T-helper 1 cell (primary cell): ENCODE results near the gene ARID5B.
A peak's percentile ranks its signal among the peaks of the same experiment; 100 is the strongest.

Source experiments
- DNase-seq, 5 donors: peaks; one replicate each; pipeline ENCODE4 v3.0.0-alpha.2; 2012 to 2020

The ARID5B gene

DNA sequence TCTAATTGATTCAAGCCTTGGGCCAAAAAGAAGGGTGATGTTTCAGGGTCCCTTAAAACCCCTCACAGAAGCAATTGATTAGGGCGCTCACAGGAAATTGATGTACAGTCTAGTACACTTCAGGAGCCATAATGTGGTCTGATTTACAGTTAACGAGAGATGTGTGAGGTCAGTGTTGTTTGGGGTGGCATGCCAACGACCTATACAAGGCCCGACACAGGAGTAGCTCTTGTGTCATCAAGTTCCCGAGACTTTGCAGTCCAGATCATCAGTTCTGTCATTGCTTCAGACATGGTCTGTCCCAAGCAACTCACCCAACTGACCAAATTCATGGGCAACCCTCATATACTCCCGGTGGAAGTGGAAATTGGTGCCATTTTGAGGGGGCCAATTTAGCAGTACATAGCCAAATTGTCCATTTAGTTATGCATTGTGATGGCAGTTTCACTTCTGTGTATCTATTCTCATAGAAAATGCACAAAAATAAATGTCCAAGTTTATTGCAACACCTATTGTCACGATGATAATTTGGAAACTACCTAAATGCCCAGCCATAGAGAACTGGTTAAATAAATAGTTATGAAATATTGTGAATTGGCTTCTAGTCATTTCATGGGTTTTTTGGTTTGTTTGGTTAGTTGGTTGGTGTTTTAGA is 18.0 kb upstream of the ARID5B start:
- no peak for DNase-seq

- DNase-seq = no peak
These were observed 13.7 kb upstream of the ARID5B start for GRCh38 chr10:61887772-61888171.

DNA sequence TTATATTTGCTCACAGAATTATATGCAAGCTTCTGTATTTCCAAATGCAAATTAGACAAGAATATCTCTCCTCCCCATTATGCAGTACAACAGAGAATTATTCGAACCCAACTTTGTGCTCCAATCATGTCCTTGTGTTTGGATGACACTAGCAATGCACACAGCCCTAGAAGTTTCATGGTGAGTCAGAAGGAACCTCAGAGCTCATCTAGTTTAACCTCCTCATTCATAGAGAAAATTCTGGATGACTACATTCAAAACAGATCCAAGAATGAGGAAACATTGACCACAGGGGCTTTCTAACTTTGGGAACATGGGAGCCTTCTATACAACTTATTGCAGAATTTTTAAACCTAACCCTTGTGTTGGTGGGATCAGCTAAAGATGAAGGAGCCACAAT is 12.8 kb upstream of the ARID5B start:
- DNase-seq = no peak

DNA sequence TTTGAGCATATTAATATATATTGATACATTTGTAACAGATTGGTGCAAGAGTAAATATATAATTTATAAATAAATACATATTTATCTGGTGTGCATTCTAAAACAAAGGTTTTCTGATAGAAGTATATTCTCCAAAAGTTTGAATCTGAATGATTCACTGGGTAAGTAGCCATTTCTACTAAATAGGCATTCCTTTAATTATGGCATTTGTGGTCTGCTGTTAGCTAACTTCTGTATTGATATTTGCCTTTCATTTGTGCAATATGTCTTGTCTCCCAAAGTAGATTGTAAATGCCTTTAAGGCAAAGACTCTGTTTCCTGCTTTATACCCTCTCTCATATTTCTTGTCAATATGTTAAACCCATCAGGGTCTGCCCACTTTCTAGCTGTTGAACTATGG is 11.1 kb upstream of the ARID5B start:
- DNase-seq = no peak

- DNase-seq = no peak
These were observed 10.6 kb upstream of the ARID5B start for GRCh38 chr10:61890881-61891409.

- no peak for DNase-seq
These were observed 9.5 kb upstream of the ARID5B start for GRCh38 chr10:61891906-61892585.

DNA sequence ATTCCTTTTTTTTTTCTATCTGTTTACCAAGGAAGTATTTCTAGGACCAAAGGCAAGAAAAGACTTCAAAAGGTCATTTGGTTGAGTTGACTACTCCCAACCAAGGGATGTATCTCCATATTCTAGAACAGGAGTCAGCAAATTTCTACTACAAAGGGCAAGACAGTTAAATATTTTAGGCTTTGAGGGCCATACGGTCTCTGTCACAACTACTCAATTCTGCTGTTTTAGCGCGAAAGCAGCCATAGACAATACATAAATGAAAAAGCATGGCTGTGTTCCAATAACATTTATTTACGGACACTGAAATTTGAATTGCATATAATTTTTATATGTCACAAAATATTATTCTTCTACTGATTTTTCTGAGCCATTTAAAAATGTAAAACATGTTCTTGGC is 8.5 kb upstream of the ARID5B start:
- no peak for DNase-seq

DNA sequence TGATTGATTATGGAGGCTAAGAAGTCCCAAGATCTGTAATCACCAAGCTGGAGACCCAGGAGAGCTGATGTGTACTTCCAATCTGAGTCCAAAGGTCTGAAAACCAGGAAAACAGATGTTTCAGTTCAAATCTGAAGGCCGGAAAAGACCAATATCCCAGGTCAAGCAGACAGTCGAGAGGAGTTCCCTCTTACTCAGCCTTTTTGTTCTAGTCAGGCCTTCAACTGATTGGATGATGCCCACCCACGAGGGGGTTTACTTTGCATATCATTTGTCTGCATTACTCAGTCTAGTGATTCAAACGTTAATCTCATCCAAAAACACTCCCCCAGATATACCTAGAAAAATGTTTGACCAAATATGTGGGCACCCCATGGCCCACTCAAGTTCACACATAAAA is 7.4 kb upstream of the ARID5B start:
- no peak for DNase-seq

DNA sequence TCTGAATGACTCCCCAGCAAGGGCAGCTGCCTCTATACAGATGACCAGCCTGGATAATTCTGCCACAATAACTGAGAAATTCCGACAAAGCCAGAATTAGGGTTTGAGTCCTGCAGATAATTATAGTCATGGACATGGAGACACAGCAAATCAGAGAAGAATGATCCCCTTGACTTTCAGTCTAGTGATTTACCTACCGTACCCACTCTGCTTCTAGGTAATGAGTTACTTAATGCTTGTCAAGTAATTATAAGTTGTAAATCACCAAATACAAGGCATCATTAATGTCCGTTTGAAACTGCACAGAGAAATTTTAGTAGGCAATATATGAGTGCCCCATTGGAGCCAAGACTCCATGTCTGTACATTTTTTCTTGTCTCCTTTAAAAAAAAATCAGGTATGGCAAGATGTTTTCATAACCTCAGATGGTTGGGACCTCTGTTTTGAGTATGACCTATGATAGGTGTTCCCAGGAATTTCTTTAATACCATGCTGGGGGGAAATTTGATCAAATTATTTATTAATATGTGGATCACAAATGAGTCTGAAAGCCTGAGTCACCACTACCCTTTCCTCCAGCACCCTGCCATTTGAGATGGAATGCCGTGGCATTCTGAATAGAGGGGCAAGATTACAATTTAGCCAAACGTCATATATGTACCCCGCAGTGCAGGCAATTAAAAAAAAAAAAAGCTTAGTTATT is 5.5 kb upstream of the ARID5B start:
- no peak for DNase-seq

- peak; percentile 10 to 90 (median 33) for DNase-seq
These were observed 4.4 kb upstream of the ARID5B start for GRCh38 chr10:61896854-61897661.

GRCh38 chr10:61897671-61898434 is 3.6 kb upstream of the ARID5B start:
- DNase-seq = peak in 1 of 5 donors; percentile 34

- no peak for DNase-seq
These were observed 3.1 kb upstream of the ARID5B start for GRCh38 chr10:61898435-61898778.

DNA sequence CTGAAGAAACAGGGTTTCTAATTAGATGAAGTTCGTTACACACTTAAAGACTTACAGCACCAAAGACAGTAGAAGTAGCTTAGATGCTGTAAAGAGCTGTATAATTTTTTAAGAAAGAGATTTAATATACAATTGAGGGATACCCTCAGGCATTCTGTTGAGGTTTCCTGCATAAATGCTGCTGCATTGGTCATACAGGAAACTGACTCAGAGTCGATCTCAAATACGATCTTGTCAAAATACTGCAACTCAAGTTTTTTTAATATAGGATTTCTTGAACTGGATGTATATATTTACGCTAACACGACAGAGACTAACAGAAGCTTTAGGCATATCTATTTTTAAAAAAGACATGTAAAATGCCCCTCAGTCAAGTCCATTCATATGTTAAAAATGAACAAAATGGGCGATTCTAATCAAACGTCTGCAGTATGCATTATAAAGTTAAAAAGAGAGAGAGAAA is 2.4 kb upstream of the ARID5B start:
- peak in 1 of 5 donors; percentile 64 for DNase-seq

DNA sequence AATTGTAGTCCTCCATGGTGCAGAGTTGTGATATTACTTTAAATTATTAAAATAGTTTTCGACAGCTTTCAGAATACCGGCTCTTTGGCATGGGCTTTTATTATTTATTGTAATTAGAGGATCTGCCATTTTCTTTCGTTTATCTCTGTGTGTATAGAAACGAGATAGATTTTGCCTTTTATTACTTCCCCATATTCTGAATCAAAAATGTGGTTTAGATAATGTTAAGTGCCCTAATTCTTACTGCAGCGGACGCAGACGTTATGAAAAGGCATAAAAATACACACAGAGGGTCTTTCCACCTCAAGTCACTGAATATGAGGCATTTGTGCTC is 1.9 kb upstream of the ARID5B start:
- DNase-seq = no peak

GRCh38 chr10:61899997-61900828 is 1.3 kb upstream of the ARID5B start:
- peak; percentile 24 to 85 (median 46) for DNase-seq

DNA sequence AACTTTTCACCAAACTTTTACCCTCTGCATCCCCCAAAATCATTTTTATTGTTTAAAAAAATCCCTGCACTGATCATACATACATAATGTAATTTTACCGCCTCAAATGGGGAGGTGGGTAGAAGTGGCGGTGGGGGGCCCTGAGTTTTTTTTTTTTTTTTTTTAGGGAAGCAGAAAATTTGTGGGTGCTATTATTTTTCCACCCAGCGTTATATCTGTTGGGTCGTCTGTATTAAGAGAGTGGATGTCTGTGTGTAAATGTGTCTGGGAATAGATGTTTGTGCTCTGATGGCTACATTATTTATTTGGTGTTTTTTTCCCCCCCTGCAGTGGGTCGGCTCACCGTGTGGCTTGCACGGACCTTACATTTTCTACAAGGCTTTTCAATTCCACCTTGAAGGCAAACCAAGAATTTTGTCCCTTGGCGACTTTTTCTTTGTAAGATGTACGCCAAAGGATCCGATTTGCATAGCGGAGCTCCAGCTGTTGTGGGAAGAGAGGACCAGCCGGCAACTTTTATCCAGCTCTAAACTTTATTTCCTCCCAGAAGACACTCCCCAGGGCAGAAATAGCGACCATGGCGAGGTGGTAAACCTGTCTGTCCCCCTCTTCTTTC is 438 bp downstream of the ARID5B start:
- DNase-seq = no peak

DNA sequence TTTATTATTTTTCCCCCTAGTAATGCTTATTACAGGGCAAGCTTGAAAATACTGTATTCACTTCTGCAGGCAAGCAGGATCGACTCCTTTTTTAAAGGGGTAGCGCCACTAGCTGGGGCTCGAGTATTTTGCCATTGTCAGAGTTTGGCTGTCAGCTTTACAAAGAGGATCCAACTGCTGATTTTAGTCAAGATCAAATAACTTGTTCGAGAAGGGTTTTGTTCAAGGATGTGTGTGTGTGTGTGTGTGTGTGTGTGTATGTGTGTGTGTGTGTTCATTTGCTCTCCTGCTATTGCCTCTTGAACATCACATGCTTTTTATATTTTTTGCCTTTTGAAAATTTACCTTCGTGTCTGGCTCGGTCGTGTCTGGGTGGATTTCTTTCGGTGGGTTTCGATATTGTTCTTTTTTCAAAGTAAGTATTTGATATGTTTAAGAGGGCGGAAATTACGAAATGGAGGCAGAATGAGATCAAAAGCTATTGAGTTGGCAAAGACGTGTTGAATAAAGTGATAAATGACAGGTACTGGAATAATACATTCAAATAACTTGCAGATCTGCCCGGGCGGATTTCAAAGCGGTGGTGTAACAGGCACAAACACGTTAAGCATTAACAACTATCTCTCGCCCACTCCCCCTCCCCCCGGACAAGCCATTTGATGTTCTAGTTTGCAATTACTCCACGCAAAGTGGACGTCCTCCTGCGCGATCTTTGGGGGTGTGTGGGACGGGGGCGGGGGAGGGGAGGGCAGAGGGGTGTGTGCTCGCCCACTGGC is 1.1 kb downstream of the ARID5B start:
- DNase-seq = peak; percentile 17 to 73 (median 55)

DNA sequence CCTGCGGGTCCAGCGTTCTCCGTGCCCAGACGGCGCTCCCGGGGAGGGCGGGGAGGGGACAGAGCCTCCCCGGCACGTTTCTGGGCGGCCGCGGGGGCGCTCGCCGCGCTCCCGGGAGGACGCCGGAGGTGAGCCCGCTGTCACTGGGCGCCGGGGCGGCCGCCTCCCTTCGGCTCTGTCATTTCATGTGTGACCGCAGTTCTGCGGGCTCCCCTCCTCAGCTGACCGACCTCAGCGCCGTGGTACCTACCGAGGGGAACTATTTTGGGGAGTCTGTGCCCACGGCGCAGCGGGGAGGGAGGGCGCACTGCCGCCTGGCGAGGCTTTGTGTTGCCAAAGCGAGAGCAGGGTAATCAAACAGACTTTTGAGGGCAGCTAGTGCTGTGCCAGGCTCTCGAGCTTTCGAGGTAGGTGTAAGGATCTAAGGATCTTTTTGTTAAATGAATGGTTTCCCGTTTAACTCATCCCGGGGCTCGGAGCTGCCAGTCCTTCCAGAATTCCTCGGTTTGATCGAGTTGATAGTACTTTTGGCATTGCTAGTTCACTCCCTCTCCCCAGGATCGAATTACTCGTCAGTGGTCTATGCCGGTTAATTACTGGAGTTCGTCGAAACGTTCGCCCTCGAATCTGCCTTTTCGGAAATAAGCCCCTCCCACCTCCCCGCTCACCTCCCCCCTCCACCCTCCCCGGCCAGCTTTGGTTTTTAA is 1.9 kb downstream of the ARID5B start:
- peak; percentile 26 to 83 (median 56) for DNase-seq

- no peak for DNase-seq
These were observed 2.4 kb downstream of the ARID5B start for GRCh38 chr10:61903928-61904344.
